Suppressor macrophage treated with lipopolysaccharide for 4 hours (primary cell): ENCODE data around the gene TMEM25.
"Not testable (repeated sequence)": the region's sequence is repeated elsewhere in the genome, so short reads cannot be mapped to it uniquely, and the experiment has no call there.

ENCODE experiments used
- DNase-seq: peaks from one replicate; pipeline ENCODE4 v3.0.0-alpha.2; 2020

The TMEM25 gene

DNA sequence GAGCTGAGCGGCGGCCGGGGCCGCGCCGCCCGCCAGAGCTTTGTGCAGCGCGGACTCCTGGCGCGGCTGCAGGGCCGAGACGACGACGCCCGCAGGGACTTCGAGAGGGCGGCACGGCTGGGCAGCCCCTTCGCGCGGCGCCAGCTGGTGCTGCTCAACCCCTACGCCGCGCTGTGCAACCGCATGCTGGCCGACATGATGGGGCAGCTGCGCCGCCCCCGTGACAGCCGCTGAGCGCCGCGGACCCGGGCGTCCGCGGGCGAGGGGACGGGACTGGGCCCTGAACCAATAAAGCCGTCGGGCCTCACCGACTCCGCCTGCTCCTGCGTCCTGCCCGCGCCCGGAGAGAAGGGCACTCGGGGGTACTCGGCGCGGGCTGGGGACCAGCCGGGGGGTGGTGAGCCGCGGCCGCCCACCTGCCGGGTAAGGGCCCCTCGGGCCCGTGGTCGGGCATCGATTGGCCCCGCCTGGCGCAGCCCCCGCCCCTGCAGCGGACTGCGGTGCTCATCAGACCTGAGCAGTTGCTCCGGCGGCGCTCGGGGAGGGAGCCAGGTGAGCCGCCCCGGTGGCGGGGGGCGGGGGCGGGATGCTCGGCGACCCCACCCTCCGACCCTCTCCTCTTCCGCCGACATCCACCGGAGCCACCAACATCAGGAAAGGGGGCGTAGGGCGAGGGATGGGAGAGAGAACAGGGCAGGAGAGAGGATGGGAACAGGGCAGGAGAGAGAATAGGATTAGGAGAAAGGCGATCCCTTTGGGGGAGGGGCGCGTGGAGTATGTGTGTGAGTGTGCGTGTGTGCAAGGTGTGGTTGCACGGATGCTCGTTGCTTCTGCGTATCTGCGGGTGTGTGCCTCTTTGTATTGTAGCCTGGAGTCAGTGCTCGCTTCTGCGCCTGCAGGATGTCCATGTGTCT is at the start of gene TMEM25:
TMEM25 (plus strand) TSS at position 510 of the 914 bp plus-strand sequence. CDS start 610 bp downstream, outside the sequence.
- DNase-seq = peak; percentile 43

DNA sequence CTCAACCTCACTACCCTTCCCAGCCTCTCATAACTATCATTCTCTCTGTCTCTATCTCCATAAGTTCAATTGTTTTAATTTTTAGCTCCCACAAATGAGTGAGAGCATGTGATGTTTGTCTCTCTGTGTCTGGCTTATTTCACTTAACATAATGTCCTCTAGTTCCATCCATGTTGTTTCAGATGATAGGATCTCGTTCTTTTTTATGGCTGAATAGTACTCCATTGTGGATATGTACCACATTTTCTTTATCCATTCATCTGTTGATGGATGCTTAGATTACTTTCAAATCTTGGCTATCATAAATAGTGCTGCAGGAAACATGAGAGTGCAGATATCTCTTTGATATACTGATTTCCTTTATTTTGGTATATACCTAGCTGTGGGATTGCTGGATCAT is 49.8 kb upstream of the TMEM25 start:
- DNase-seq = not testable (repeated sequence)

DNA sequence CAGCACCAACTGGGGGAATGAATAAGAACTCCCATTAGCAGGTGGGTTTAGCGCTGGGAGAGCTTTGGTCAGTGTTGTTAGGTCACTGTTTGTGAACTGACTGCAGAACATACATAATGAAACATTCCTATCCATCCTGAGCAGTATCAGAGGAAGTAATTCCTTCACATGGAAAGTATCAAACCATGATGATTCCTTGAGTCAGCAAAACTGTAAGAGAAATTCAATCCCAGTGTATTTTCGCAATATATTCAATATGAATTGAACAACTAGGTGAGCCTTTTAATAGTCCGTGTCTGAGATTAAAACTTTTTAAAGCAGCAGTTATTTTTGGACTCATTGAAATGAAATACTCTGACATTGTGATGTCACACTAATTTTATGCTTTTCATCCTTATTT is 46.6 kb upstream of the TMEM25 start:
- no peak for DNase-seq

DNA sequence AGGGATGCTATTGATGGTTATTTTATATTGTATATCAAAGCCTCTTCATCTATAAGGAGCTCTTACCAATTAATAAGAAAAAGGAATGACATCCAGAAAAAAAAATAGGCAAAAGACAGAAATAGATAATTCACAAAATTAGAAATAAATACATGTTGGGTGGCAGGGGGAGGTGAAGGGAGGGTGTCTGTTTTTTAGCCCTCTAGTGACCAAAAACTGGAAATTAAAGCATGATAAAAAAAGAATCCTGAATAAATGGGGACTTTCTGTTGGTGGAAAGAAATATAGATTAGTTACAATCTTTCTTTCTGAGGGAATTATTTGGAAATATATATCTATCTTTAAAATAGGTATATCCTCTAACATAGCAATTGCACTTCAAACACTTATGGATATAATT is 45.7 kb upstream of the TMEM25 start:
- DNase-seq = no peak

DNA sequence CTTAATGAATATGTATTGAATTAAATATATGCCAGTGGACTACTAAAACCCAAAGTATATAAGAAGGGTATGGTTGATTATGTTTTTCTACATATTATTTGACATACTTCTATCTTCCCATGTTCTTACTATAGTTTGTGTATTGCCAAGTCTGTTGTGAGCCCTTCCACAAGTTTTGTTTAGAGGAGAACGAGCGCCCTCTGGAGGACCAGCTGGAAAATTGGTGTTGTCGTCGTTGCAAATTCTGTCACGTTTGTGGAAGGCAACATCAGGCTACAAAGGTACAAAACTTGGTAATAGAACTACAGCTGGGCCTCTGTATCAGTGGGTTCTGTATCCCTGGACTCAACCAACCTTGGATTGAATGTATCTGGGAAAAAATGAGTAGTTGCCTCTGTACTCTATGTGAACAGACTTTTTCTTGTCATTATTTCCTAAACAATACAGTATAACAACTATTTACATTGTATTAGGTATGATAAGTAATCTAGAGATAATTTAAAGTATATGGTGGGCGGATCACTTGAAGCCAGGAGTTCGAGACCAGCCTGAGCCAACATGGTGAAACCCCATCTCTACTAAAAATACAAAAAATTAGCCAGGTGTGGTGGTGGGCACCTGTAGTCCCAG is 42.4 kb upstream of the TMEM25 start:
- DNase-seq = peak; percentile 76

DNA sequence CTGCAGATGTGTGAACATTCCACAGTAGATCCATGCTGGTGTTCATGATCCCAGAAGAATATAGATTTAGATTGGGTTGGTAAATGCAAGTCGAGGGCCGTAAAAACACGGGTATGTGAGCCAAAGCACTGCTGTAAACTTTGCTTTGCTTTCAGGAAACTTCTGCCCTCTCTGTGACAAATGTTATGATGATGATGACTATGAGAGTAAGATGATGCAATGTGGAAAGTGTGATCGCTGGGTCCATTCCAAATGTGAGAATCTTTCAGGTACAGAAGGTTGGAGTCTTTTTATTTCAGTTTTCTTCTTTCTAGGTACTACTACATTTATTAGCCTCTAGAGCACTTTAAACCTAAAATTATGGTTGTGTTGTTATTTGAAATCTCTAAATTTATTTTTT is 40.0 kb upstream of the TMEM25 start:
- DNase-seq = no peak

DNA sequence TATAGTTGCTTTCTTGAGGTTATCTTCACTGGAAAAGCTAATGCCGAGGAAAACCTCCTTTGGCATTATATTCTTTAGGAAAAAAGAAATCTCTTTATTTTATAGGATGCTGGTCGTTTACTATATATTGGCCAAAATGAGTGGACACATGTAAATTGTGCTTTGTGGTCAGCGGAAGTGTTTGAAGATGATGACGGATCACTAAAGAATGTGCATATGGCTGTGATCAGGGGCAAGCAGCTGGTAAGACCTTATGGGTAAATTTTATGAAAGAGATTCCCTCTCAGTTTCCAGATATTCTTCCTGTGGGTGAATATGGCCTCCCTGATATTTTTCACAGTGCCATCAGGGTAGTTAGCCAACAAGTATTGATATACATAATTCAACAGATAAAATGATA is 33.2 kb upstream of the TMEM25 start:
- DNase-seq = no peak

DNA sequence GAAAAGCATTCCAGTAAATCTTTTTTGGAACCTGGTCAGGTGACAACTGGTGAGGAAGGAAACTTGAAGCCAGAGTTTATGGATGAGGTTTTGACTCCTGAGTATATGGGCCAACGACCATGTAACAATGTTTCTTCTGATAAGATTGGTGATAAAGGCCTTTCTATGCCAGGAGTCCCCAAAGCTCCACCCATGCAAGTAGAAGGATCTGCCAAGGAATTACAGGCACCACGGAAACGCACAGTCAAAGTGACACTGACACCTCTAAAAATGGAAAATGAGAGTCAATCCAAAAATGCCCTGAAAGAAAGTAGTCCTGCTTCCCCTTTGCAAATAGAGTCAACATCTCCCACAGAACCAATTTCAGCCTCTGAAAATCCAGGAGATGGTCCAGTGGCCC is 27.8 kb upstream of the TMEM25 start:
- DNase-seq = no peak

DNA sequence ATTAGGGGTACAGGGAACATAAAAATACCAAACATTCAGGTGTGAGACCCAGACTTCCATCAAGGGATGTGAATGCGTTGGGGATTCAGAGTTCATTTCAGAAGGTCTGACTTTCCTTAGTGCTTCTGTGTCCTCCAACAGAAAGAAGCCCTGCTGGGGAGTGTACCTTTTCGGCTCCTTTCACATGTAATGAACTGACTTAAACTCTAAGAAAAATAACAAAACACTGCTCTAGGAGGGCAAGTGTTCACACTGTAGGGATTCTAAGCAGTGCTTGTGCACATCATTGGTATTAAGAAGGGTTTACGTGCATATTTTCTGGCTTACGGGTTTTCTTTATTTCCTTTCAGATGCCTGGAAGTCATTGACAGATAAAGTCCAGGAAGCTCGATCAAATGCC is 19.4 kb upstream of the TMEM25 start:
- DNase-seq = no peak

DNA sequence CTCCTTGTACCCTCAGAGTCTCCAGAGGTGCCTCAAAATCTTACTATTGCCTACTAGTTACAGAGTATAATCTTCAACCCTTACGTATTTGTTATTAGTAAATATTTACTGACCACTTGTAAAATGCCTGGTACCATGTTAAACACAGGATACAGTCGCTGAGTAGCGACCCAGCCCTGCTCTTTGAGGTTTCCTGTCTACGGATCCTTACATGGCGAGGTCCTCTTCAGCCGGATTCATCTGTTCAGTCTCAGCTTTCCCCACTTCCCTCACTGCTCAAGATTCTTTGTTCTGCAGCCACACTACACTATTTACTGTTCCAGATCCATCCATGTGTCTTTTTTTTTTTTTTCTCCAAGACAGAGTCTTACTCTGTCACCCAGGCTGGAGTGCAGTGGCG is 16.9 kb upstream of the TMEM25 start:
- no peak for DNase-seq

DNA sequence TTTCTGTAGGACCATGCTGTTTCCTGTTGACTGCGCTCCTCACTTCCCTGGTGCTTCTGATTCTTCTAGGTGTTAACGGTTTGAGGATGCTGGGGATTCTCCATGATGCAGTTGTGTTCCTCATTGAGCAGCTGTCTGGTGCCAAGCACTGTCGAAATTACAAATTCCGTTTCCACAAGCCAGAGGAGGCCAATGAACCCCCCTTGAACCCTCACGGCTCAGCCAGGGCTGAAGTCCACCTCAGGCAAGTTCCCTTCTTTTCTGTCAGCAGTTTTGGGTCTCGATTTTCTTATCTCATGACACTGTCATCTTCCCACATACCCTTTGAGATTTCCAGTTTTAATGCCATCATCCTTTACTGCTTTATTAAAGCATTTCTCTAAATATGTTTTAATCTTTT is 11.4 kb upstream of the TMEM25 start:
- no peak for DNase-seq

DNA sequence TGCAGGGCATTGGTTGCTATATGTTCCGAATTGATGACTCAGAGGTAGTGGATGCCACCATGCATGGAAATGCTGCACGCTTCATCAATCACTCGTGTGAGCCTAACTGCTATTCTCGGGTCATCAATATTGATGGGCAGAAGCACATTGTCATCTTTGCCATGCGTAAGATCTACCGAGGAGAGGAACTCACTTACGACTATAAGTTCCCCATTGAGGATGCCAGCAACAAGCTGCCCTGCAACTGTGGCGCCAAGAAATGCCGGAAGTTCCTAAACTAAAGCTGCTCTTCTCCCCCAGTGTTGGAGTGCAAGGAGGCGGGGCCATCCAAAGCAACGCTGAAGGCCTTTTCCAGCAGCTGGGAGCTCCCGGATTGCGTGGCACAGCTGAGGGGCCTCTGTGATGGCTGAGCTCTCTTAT is 9.1 kb upstream of the TMEM25 start:
- DNase-seq = no peak

DNA sequence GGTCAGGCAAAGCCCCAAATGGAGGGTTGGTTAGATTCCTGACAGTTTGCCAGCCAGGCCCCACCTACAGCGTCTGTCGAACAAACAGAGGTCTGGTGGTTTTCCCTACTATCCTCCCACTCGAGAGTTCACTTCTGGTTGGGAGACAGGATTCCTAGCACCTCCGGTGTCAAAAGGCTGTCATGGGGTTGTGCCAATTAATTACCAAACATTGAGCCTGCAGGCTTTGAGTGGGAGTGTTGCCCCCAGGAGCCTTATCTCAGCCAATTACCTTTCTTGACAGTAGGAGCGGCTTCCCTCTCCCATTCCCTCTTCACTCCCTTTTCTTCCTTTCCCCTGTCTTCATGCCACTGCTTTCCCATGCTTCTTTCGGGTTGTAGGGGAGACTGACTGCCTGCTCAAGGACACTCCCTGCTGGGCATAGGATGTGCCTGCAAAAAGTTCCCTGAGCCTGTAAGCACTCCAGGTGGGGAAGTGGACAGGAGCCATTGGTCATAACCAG is 8.4 kb upstream of the TMEM25 start:
- DNase-seq = no peak

DNA sequence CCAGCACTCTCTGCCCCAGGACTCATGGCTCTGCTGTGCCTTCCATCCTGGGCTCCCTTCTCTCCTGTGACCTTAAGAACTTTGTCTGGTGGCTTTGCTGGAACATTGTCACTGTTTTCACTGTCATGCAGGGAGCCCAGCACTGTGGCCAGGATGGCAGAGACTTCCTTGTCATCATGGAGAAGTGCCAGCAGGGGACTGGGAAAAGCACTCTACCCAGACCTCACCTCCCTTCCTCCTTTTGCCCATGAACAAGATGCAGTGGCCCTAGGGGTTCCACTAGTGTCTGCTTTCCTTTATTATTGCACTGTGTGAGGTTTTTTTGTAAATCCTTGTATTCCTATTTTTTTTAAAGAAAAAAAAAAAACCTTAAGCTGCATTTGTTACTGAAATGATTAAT is 6.6 kb upstream of the TMEM25 start:
- DNase-seq = no peak

DNA sequence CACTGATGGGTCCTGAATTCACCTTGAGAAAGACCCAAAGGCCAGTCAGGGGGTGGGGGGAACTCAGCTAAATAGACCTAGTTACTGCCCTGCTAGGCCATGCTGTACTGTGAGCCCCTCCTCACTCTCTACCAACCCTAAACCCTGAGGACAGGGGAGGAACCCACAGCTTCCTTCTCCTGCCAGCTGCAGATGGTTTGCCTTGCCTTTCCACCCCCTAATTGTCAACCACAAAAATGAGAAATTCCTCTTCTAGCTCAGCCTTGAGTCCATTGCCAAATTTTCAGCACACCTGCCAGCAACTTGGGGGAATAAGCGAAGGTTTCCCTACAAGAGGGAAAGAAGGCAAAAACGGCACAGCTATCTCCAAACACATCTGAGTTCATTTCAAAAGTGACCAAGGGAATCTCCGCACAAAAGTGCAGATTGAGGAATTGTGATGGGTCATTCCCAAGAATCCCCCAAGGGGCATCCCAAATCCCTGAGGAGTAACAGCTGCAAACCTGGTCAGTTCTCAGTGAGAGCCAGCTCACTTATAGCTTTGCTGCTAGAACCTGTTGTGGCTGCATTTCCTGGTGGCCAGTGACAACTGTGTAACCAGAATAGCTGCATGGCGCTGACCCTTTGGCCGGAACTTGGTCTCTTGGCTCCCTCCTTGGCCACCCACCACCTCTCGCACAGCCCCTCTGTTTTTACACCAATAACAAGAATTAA is 6.1 kb upstream of the TMEM25 start:
- DNase-seq = no peak

DNA sequence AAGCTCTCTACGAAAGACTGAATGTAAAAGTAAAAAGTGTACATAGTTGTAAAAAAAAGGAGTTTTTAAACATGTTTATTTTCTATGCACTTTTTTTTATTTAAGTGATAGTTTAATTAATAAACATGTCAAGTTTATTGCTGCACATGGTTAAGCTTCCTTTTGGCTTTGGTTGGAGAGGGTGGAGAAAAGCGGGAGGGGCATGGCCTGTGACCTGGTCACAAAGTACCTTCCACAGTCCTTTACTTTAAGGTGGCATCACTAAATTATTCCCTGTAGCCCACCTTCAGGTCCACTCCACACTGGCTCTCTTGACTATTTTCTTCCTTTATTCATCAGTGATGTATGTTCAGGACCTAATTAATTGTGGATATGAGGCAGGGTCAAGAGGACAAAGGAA is 4.3 kb upstream of the TMEM25 start:
- no peak for DNase-seq

DNA sequence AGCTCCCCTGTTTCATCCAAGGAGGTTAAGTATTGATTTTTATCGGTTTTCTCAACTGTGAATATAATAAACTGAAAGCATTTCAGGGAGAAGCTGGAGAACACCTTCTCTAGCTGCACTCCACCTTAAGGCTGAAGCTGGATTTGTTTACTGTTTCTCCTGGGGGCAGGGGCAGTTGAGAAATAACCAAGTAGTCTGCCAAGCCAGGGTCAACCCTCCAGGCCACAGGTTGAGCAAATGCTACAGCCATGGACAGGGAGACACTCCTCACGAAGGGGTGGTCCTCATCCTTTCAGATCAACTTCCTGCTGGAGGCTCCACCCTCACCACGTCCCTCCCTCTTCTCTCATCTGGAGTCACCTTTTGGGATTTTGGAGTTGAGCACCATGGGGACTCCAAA is 3.9 kb upstream of the TMEM25 start, which contains the start of gene TTC36:
TTC36 (plus strand) TSS at position 366 of the 400 bp plus-strand sequence; CDS start at position 387, 21 bp downstream.
- DNase-seq = no peak

DNA sequence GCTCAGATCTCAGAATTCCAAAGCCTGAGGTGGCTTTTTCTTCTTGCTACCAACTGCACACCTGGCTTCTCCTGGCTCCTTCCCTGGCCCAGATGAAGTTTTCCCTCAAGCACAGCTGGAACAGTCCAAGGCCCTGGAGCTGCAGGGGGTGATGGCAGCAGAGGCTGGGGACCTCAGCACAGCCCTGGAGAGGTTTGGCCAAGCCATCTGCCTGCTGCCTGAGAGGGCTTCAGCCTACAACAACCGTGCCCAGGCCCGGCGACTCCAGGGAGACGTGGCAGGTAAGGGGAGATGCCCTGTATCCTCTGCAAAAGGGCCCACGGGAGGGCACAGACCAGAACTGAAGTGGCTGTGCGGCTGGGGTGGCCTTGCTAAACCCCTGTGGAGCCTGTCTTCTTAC is 2.5 kb upstream of the TMEM25 start:
- no peak for DNase-seq

DNA sequence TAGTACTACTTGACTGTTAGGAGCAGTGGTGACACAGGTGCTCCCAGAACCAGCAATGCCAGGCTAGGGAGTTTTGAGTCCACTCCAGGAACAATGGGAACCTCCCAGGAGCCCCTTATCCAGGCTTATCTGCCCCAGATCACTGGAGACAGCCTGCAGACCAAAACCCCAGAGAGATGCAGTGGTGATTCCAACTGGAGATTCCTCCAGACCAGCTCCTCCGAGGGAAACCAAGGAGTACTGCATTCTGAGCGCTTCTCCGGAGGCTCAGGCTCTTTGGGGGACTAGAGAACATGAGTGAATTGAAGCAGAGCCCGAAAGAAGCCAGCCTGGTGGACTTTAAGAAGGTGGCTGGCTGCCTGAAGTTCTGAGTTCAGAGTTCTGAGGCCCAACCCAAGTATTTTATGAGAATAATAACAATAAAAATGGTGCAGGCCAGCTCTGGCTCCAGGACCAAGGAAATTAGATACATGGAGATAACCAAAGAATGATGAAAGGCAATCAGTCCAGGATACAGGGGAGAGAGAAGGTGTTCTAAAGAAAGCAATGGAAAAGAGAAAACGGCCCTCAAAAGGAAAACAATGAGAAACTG is 1.3 kb upstream of the TMEM25 start:
- DNase-seq = no peak

DNA sequence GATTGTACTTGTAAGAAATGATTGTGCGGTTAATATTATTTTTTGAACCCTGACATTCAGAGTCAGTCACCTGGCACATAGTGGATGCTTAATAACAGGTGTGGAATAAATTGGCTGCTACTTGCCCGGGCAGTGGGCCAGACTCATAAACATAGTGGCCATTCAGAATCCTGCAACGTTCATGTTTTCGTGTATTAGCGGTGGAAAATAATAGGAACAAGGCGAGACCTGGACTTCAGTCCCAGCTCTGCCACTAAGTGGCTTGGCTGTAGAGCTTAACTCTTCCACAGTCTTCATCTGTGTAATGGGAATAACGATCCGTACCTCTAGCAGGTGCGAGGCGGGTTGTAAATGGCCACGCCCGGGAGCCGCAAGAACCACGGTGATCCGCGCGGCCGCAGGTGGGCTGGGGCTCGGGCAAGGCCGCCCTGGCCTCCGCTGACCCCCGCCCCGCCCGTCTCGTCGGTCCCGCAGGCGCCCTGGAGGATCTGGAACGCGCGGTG is 761 bp upstream of the TMEM25 start:
- DNase-seq = no peak

DNA sequence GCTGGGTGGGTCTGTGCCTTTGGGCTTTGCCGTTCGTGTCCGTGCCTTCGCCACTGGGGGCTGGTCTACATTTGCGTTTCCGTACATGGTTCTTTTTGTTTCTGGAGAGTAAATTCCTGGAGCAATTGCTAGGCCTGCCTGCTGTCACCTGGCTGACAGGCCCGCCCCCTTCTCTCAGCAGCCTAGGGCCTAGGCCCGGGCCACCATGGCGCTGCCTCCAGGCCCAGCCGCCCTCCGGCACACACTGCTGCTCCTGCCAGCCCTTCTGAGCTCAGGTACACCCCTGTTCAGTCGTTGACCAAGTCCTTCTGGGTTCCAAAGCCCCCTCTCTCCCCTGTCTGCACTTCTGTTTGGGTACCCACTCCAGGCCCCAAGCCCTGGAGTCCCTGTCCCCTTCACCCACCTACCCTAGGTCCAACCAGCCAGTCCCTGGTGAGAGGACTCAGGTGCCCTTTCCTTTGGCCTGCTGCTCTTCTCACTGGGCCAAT is 649 bp downstream of the TMEM25 start:
- DNase-seq = no peak

DNA sequence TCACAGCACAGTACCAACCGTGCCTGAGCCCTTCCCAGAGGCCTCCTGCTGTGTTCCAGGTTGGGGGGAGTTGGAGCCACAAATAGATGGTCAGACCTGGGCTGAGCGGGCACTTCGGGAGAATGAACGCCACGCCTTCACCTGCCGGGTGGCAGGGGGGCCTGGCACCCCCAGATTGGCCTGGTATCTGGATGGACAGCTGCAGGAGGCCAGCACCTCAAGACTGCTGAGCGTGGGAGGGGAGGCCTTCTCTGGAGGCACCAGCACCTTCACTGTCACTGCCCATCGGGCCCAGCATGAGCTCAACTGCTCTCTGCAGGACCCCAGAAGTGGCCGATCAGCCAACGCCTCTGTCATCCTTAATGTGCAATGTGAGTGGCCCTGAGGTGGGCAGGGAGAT is 1.1 kb downstream of the TMEM25 start:
- DNase-seq = no peak
